OCI-LY3 (cell line): Measurements from ENCODE around the gene DSCAM.
"Not testable (repeated sequence)": the region's sequence is repeated elsewhere in the genome, so short reads cannot be mapped to it uniquely, and the experiment has no call there.

Experiments
- H2AFZ ChIP-seq: fragments of 200-600, 300-600 bp; shearing (Covaris generic); 2 replicates; pipeline ENCODE4 v1.6.0; 2014; ENCODE audit warnings: antibody characterized with exemption, low read depth, low read length
- H3K27ac ChIP-seq: fragments of 200-600, 300-600 bp; sonication (generic); 2 replicates; pipeline ENCODE4 v1.5.1; 2014; ENCODE audit warnings: mild to moderate bottlenecking, low read length, moderate library complexity, mixed read lengths
- H3K27me3 ChIP-seq: fragments of 200-600, 300-600 bp; sonication (generic); 2 replicates; pipeline ENCODE4 v1.6.1; 2014; ENCODE audit warnings: low read depth, low read length, mixed read lengths
- H3K36me3 ChIP-seq: fragments of 200-600, 300-600 bp; sonication (generic); replicated peaks from 2 replicates; pipeline ENCODE3; 2014; ENCODE audit warnings: low read depth, low read length, mixed read lengths
- H3K4me1 ChIP-seq: fragments of 300-600, 200-600 bp; sonication (generic); 2 replicates; pipeline ENCODE4 v1.6.1; 2014; ENCODE audit warnings: low read length, mixed read lengths
- H3K4me2 ChIP-seq: fragments of 200-600, 300-600 bp; sonication (generic); 2 replicates; pipeline ENCODE4 v1.6.1; 2014; ENCODE audit warnings: low read length, mixed read lengths
- H3K4me3 ChIP-seq: fragments of 300-600, 200-600 bp; sonication (generic); 2 replicates; pipeline ENCODE4 v1.5.1; 2014; ENCODE audit warnings: antibody characterized with exemption, mild to moderate bottlenecking, low read length, moderate library complexity
- H3K79me2 ChIP-seq: fragments of 300-600, 200-600 bp; shearing (Covaris generic); 2 replicates; pipeline ENCODE4 v1.6.1; 2014; ENCODE audit warnings: mild to moderate bottlenecking, low read length, mixed read lengths
- H3K9ac ChIP-seq: fragments of 300-600, 200-600 bp; shearing (Covaris generic); 2 replicates; pipeline ENCODE4 v1.6.0; 2014; ENCODE audit warnings: mild to moderate bottlenecking, low read length, moderate library complexity
- H3K9me3 ChIP-seq: fragments of 200-600, 300-600 bp; shearing (Covaris generic); 2 replicates; pipeline ENCODE4 v1.6.1; 2014; ENCODE audit warnings: low read length, mixed read lengths; ENCODE audit not compliant: insufficient read depth
- H4K20me1 ChIP-seq: fragments of 200-600, 300-600 bp; sonication (generic); 2 replicates; pipeline ENCODE4 v1.6.1; 2016; ENCODE audit warnings: low read length, mixed read lengths; ENCODE audit not compliant: insufficient read depth
- CTCF ChIP-seq: fragments of 200-600, 300-600 bp; sonication (generic); IDR thresholded peaks from 2 replicates; pipeline ENCODE4 v1.5.1; 2014; ENCODE audit warnings: antibody characterized with exemption, low read length, low read depth
- EZH2phosphoT487 ChIP-seq: fragments of 200-600 bp; shearing (Covaris generic); IDR thresholded peaks from 2 replicates; pipeline ENCODE4 v1.6.1; 2018; ENCODE audit warnings: antibody characterized with exemption, mixed run types, low read depth

DSCAM gene

GRCh38 chr21:40333731-40334130, 513.2 kb downstream of the DSCAM start:
- H4K20me1 ChIP-seq, result no peaks in the 10 kb centered on the region
- H3K9ac ChIP-seq, result no peak overlapping the region
- no peaks in the 10 kb centered on the region for H3K27me3 ChIP-seq
- H3K4me1 ChIP-seq, result no peaks in the 10 kb centered on the region
- H3K4me3 ChIP-seq, result no peak overlapping the region
- no peak overlapping the region for H2AFZ ChIP-seq
- H3K79me2 ChIP-seq, result no peaks in the 10 kb centered on the region
- TF ChIP-seq CTCF (no peak), EZH2phosphoT487 (no peak)
- H3K4me2 ChIP-seq, result no peak overlapping the region
- H3K36me3 ChIP-seq, result no peaks in the 10 kb centered on the region
- H3K9me3 ChIP-seq, result no peaks in the 10 kb centered on the region
- H3K27ac ChIP-seq, result no peak overlapping the region

GRCh38 chr21:40331804-40332203, 515.2 kb downstream of the DSCAM start:
- Histone ChIP-seq H3K9me3 (no peaks in the 10 kb centered on the region), H3K27ac (no peak overlapping the region), H3K4me2 (no peak overlapping the region), H2AFZ (no peak overlapping the region), H3K79me2 (no peaks in the 10 kb centered on the region), H3K9ac (no peak overlapping the region), H3K36me3 (no peaks in the 10 kb centered on the region), H3K4me3 (no peak overlapping the region), H4K20me1 (no peaks in the 10 kb centered on the region), H3K4me1 (no peaks in the 10 kb centered on the region), H3K27me3 (no peaks in the 10 kb centered on the region)
- TF ChIP-seq CTCF, result no peak
- no peak for TF ChIP-seq EZH2phosphoT487

- Histone ChIP-seq H2AFZ (no peak overlapping the region), H3K9me3 (no peaks in the 10 kb centered on the region)
Measured at GRCh38 chr21:40331172-40331571, 515.8 kb downstream of the DSCAM start.

GRCh38 chr21:40324389-40324788, 522.6 kb downstream of the DSCAM start:
- Histone ChIP-seq H3K36me3 (no peaks in the 10 kb centered on the region), H3K4me3 (no peak overlapping the region), H3K9ac (no peak overlapping the region), H3K27me3 (no peaks in the 10 kb centered on the region), H2AFZ (no peak overlapping the region), H3K79me2 (no peaks in the 10 kb centered on the region), H3K9me3 (no peaks in the 10 kb centered on the region), H3K27ac (no peak overlapping the region), H3K4me1 (no peaks in the 10 kb centered on the region), H4K20me1 (no peaks in the 10 kb centered on the region), H3K4me2 (no peak overlapping the region)
- TF ChIP-seq EZH2phosphoT487 (no peak), CTCF (no peak)

More at GRCh38 chr21:40331172-40331571, 515.8 kb downstream of the DSCAM start:
- Histone ChIP-seq H3K4me2 (no peak overlapping the region), H3K4me1 (no peaks in the 10 kb centered on the region), H3K79me2 (no peaks in the 10 kb centered on the region), H3K9ac (no peak overlapping the region), H4K20me1 (no peaks in the 10 kb centered on the region), H3K27me3 (no peaks in the 10 kb centered on the region), H3K4me3 (no peak overlapping the region), H3K36me3 (no peaks in the 10 kb centered on the region), H3K27ac (no peak overlapping the region)
- no peak for TF ChIP-seq CTCF
- no peak for TF ChIP-seq EZH2phosphoT487

GRCh38 chr21:40320718-40321117, 526.2 kb downstream of the DSCAM start:
- not testable (repeated sequence) for H4K20me1 ChIP-seq, H3K9me3 ChIP-seq, H2AFZ ChIP-seq, H3K4me1 ChIP-seq, H3K36me3 ChIP-seq, H3K79me2 ChIP-seq, H3K4me3 ChIP-seq, H3K27me3 ChIP-seq, H3K9ac ChIP-seq, H3K27ac ChIP-seq, H3K4me2 ChIP-seq
